PC-3 (cell line): ENCODE data around the gene CCNL1. TPM values are rescaled to one million over a fixed set of nuclear protein-coding genes. Genes with fewer than 3 reads are reported as not detected.

Experiments used
- ATAC-seq: fragments of 200-7000 bp; cut with Tn5 transposase; 2 replicates; pipeline ENCODE4 v1.9.1; 2020; ENCODE audit warnings: mild to moderate bottlenecking, moderate library complexity
- BruUV-seq: library from RNA; stranded (reverse); fragments of 400-500 nt; replicated peaks from 2 replicates; lab custom pipeline; 2021; lab: Mats Ljungman, UMichigan
- CTCF ChIA-PET: fragments of 300-600 bp; sonication (Branson Sonifier 250); formaldehyde crosslinking; loops from one replicate; lab custom pipeline; 2022; ENCODE audit warnings: antibody characterized with exemption; lab: Charles Lee
- POLR2A ChIA-PET: fragments of 300-600 bp; sonication (Branson Sonifier 250); formaldehyde crosslinking; loops from one replicate; lab custom pipeline; 2022; ENCODE audit warnings: antibody characterized with exemption; ENCODE audit not compliant: unreplicated experiment; lab: Charles Lee
- DNase-seq: peaks from one replicate; pipeline ENCODE4 v3.0.0-alpha.2; 2015
- H2AFZ ChIP-seq: fragments of 300-600 bp; sonication (generic); 2 replicates; pipeline ENCODE4 v1.6.0; 2016; ENCODE audit warnings: antibody characterized with exemption, low read length
- H3F3A ChIP-seq: fragments of 300-600 bp; sonication (generic); one replicate; pipeline ENCODE4 v1.6.0; 2017; ENCODE audit warnings: antibody characterized with exemption, low read length, control low read depth, mild to moderate bottlenecking; ENCODE audit not compliant: unreplicated experiment
- H3K27ac ChIP-seq: fragments of 300-600 bp; sonication (generic); 2 replicates; pipeline ENCODE4 v1.5.1; 2016; ENCODE audit warnings: mild to moderate bottlenecking, low read length
- H3K27me3 ChIP-seq: fragments of 300-600 bp; sonication (generic); 2 replicates; pipeline ENCODE4 v1.6.1; 2016; ENCODE audit warnings: low read length, mixed read lengths
- H3K36me3 ChIP-seq: fragments of 300-600 bp; sonication (generic); 2 replicates; pipeline ENCODE4 v1.6.1; 2016; ENCODE audit warnings: low read depth, mixed run types, low read length, mixed read lengths
- H3K4me1 ChIP-seq: fragments of 300-600 bp; sonication (generic); 2 replicates; pipeline ENCODE4 v1.5.1; 2016; ENCODE audit warnings: low read length; ENCODE audit not compliant: insufficient read depth
- H3K4me2 ChIP-seq: fragments of 300-600 bp; sonication (generic); 2 replicates; pipeline ENCODE4 v1.6.0; 2016; ENCODE audit warnings: low read length
- H3K4me3 ChIP-seq: fragments of 300-600 bp; sonication (generic); 2 replicates; pipeline ENCODE4 v1.5.1; 2016; ENCODE audit warnings: mild to moderate bottlenecking, low read length, mixed read lengths
- H3K79me2 ChIP-seq: fragments of 300-600 bp; sonication (generic); 2 replicates; pipeline ENCODE4 v1.6.1; 2017; ENCODE audit warnings: low read length, mixed read lengths
- H3K9ac ChIP-seq: fragments of 300-600 bp; sonication (generic); 2 replicates; pipeline ENCODE4 v1.6.0; 2016; ENCODE audit warnings: mild to moderate bottlenecking, low read length
- H3K9me2 ChIP-seq: fragments of 300-600 bp; sonication (generic); replicated peaks from 2 replicates; pipeline ENCODE4 v1.6.1; 2016; ENCODE audit warnings: mixed run types, low read length, mixed read lengths
- H3K9me3 ChIP-seq: fragments of 300-600 bp; sonication (generic); 2 replicates; pipeline ENCODE4 v1.6.1; 2016; ENCODE audit warnings: low read length, mixed read lengths
- H4K20me1 ChIP-seq: fragments of 300-600 bp; sonication (generic); 2 replicates; pipeline ENCODE4 v1.6.1; 2016; ENCODE audit warnings: low read length, mixed read lengths
- EZH2 ChIP-seq: fragments of 300-600 bp; sonication (generic); IDR thresholded peaks from one replicate; pipeline ENCODE4 v1.6.1; 2017; ENCODE audit warnings: antibody characterized with exemption, mild to moderate bottlenecking, low read length; ENCODE audit not compliant: unreplicated experiment
- EZH2phosphoT487 ChIP-seq: fragments of 300-600 bp; sonication (generic); IDR thresholded peaks from 2 replicates; pipeline ENCODE4 v1.6.1; 2018; ENCODE audit warnings: mild to moderate bottlenecking, antibody characterized with exemption, low read length, borderline replicate concordance
- intact Hi-C: fragments of 100-400 bp; cut with micrococcal nuclease; formaldehyde crosslinking; loops from 2 replicates; pipeline ENCODE4 v1.9.0; 2023
- total RNA-seq: library from RNA; depleted of rRNA; stranded (reverse); fragments of >200 nt; gene quantifications from 2 replicates; pipeline ENCODE4 v1.2.3, GENCODE V29; 2014
- TF ChIP-seq, protein P1 (sequence below): fragments of 300-600 bp; sonication (generic); conservative IDR thresholded peaks from 2 replicates; pipeline ENCODE4 v1.5.1; 2017; ENCODE audit warnings: antibody characterized with exemption, low read depth, mild to moderate bottlenecking, low read length

CCNL1 gene
- total RNA-seq, 1 experiment from 2014 or later = 231 TPM

DNA sequence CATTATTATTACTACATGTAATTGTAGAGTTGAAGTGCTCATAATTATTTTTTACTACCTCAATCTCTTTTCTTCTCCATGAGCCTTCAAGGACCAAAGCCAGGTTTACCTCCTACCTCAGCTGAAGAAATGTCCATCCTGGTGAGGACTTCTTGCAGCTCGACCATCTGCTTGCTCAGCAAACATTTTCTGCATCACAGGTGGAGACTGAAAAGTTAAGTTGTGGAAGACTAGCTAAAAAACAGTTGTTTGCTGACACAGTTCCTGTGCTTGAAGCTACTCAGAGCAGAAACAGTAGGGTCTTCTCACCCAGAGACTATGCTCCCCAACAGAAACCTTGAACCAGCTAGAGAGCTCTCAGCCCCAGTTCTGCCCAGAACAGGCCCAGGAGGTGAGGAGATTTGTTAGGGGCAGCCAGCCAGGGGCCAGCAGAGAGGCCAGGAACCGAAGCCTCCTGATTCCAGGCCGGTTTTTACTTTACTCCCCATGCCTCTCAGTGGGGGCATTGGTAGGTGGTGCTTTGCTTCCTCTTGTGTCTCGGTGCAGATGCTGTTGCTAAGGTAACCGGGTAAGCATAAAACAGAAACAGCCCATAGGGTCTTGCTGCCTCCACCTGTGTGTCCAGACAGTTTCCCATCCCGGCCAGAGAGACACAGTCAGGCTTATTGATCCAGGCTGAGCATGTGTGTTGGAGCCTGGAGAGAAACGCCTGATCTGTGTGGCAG, 54.9 kb downstream of the CCNL1 start:
- H3F3A ChIP-seq = no peaks in the 10 kb centered on the region
- no peak overlapping the region for H3K4me3 ChIP-seq
- H3K4me2 ChIP-seq = no peak overlapping the region
- POLR2A ChIA-PET = no interaction called here
- H3K4me1 ChIP-seq = peaks cover 13% of the 10 kb centered on the region
- no peak for DNase-seq
- H3K27me3 ChIP-seq = no peaks in the 10 kb centered on the region
- no peaks in the 10 kb centered on the region for H3K9me2 ChIP-seq
- H3K27ac ChIP-seq = no peak overlapping the region
- H2AFZ ChIP-seq = no peak overlapping the region
- no peaks in the 10 kb centered on the region for H4K20me1 ChIP-seq
- H3K79me2 ChIP-seq = no peaks in the 10 kb centered on the region
- no peak overlapping the region for H3K9ac ChIP-seq
- ATAC-seq = no peak
- CTCF ChIA-PET = no interaction called here
- TF ChIP-seq EZH2phosphoT487 (no peak), EZH2 (no peak)
- TF ChIP-seq, protein P1, sequence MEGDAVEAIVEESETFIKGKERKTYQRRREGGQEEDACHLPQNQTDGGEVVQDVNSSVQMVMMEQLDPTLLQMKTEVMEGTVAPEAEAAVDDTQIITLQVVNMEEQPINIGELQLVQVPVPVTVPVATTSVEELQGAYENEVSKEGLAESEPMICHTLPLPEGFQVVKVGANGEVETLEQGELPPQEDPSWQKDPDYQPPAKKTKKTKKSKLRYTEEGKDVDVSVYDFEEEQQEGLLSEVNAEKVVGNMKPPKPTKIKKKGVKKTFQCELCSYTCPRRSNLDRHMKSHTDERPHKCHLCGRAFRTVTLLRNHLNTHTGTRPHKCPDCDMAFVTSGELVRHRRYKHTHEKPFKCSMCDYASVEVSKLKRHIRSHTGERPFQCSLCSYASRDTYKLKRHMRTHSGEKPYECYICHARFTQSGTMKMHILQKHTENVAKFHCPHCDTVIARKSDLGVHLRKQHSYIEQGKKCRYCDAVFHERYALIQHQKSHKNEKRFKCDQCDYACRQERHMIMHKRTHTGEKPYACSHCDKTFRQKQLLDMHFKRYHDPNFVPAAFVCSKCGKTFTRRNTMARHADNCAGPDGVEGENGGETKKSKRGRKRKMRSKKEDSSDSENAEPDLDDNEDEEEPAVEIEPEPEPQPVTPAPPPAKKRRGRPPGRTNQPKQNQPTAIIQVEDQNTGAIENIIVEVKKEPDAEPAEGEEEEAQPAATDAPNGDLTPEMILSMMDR = no peak
- no peaks in the 10 kb centered on the region for H3K36me3 ChIP-seq
- H3K9me3 ChIP-seq = no peaks in the 10 kb centered on the region
- no TSS peak for BruUV-seq
- intact Hi-C loops = no loop called here

DNA sequence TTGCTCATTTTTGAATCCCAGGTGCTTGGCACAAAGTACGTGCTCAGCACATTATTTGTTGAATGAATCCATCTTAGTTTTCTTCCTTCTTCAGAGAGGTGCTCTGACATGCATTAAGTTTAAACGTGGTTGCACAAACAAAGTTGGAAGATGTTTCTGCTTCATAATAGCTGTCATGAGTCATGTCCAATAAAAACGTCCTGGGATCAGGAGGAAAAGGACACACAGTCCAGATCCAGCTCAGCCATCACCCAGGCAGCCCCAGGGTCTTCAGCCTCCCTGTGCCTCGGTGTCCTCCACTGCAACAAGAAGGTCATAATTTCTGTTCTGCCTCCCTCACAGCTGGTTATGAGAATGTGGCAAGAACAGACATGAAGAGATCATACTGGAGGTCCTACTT, 55.4 kb downstream of the CCNL1 start:
- intact Hi-C loops = no loop called here
- no peak for TF ChIP-seq EZH2
- TF ChIP-seq EZH2phosphoT487 = no peak
- TF ChIP-seq, protein P1 = no peak
- POLR2A ChIA-PET = no interaction called here
- DNase-seq (peak; percentile 79), ATAC-seq (peak; percentile 93)
- H3F3A ChIP-seq = no peaks in the 10 kb centered on the region
- no peaks in the 10 kb centered on the region for H4K20me1 ChIP-seq
- no peak overlapping the region for H3K4me3 ChIP-seq
- no peaks in the 10 kb centered on the region for H3K27me3 ChIP-seq
- H3K27ac ChIP-seq = no peak overlapping the region
- peaks cover 15% of the 10 kb centered on the region for H3K4me1 ChIP-seq
- no TSS peak for BruUV-seq
- CTCF ChIA-PET = no interaction called here
- no peaks in the 10 kb centered on the region for H3K9me2 ChIP-seq
- no peaks in the 10 kb centered on the region for H3K9me3 ChIP-seq
- H2AFZ ChIP-seq = no peak overlapping the region
- no peaks in the 10 kb centered on the region for H3K36me3 ChIP-seq
- no peak overlapping the region for H3K9ac ChIP-seq
- no peaks in the 10 kb centered on the region for H3K79me2 ChIP-seq
- H3K4me2 ChIP-seq = no peak overlapping the region; the same call in 1 of the 2 replicates

- Histone ChIP-seq H4K20me1 (no peaks in the 10 kb centered on the region), H3K27me3 (no peaks in the 10 kb centered on the region), H3K4me2 (no peak overlapping the region), H2AFZ (no peak overlapping the region), H3F3A (no peaks in the 10 kb centered on the region), H3K36me3 (no peaks in the 10 kb centered on the region), H3K9me2 (no peaks in the 10 kb centered on the region), H3K27ac (no peak overlapping the region), H3K9ac (no peak overlapping the region), H3K79me2 (no peaks in the 10 kb centered on the region), H3K4me1 (peaks cover 21% of the 10 kb centered on the region), H3K9me3 (no peaks in the 10 kb centered on the region), H3K4me3 (no peak overlapping the region)
- ChIA-PET CTCF (no interaction called here), POLR2A (no interaction called here)
- TF ChIP-seq, protein P1 = no peak
- TF ChIP-seq EZH2 (no peak), EZH2phosphoT487 (no peak)
- no TSS peak for BruUV-seq
- DNase-seq = no peak
- intact Hi-C loops = no loop called here
- no peak for ATAC-seq
Observed at GRCh38 chr3:157103860-157104259, 56.1 kb downstream of the CCNL1 start.
